ENCODE measurements around the gene SLC16A11. TPM values are rescaled to one million over a fixed set of nuclear protein-coding genes. Genes with fewer than 3 reads are reported as not detected.

Gene SLC16A11
- total and polyA plus RNA-seq, 2 donors (not counting 1 experiment from before 2014, with no cell fraction given): 0.17 TPM; not detected in 1

- Histone ChIP-seq H4K20me1 (ENCODE audit: control insufficient read depth, extremely low read depth, insufficient read depth, low read length) (no peaks in the 10 kb centered on the region), H3K4me1 (ENCODE audit: control insufficient read depth, extremely low read depth, insufficient read depth, low read length) (peaks cover 3% of the 10 kb centered on the region), H2AFZ (ENCODE audit: low read length) (no peak overlapping the region), H3K27me3 (ENCODE audit: control insufficient read depth, insufficient read depth, low read length) (peaks cover 18% of the 10 kb centered on the region), H3K4me2 (ENCODE audit: extremely low read depth, insufficient read depth, low read length) (no peak overlapping the region), H3K36me3 (ENCODE audit: control insufficient read depth, insufficient read depth, low read length) (no peaks in the 10 kb centered on the region), H3K79me2 (ENCODE audit: control insufficient read depth, insufficient read depth, low read length) (no peaks in the 10 kb centered on the region), H3K9me3 (ENCODE audit: control insufficient read depth, insufficient read depth, low read depth, low read length) (no peaks in the 10 kb centered on the region), H3K9ac (ENCODE audit: insufficient read depth, low read length) (no peak overlapping the region), H3K27ac (ENCODE audit: insufficient read depth, low read length) (no peak overlapping the region), H3K4me3 (replicated peaks in 1 of 4; ENCODE audit: control extremely low read depth in 1 of 4, insufficient read depth in 1 of 4, low read depth in 3 of 4, low read length in 4 of 4) (no peak overlapping the region)
- DNase-seq (ENCODE audit: low read depth in 2 of 2): no peak
- TF ChIP-seq CTCF (conservative IDR thresholded peaks at IDR 0.05 in 1 of 2, IDR thresholded peaks at IDR 0.05 in 1 of 2; ENCODE audit: low read depth in 1 of 2, low read length in 2 of 2) (no peak), EZH2 (IDR thresholded peaks at IDR 0.05; ENCODE audit: low read length, missing control alignments) (no peak)
Measured at GRCh38 chr17:7041607-7042500, 2.0 kb downstream of the SLC16A11 start.

- Histone ChIP-seq H3K27me3 (ENCODE audit: control insufficient read depth, insufficient read depth, low read length) (peaks cover 18% of the 10 kb centered on the region), H3K4me2 (ENCODE audit: extremely low read depth, insufficient read depth, low read length) (no peak overlapping the region), H3K36me3 (ENCODE audit: control insufficient read depth, insufficient read depth, low read length) (no peaks in the 10 kb centered on the region), H3K4me1 (ENCODE audit: control insufficient read depth, extremely low read depth, insufficient read depth, low read length) (peaks cover 7% of the 10 kb centered on the region), H3K79me2 (ENCODE audit: control insufficient read depth, insufficient read depth, low read length) (no peaks in the 10 kb centered on the region), H3K9ac (ENCODE audit: insufficient read depth, low read length) (no peak overlapping the region), H4K20me1 (ENCODE audit: control insufficient read depth, extremely low read depth, insufficient read depth, low read length) (no peaks in the 10 kb centered on the region), H2AFZ (ENCODE audit: low read length) (no peak overlapping the region), H3K9me3 (ENCODE audit: control insufficient read depth, insufficient read depth, low read depth, low read length) (no peaks in the 10 kb centered on the region), H3K27ac (ENCODE audit: insufficient read depth, low read length) (no peak overlapping the region), H3K4me3 (replicated peaks in 1 of 4; ENCODE audit: control extremely low read depth in 1 of 4, insufficient read depth in 1 of 4, low read depth in 3 of 4, low read length in 4 of 4) (no peak overlapping the region)
- no peak for TF ChIP-seq CTCF (conservative IDR thresholded peaks at IDR 0.05 in 1 of 2, IDR thresholded peaks at IDR 0.05 in 1 of 2; ENCODE audit: low read depth in 1 of 2, low read length in 2 of 2)
- no peak for TF ChIP-seq EZH2 (IDR thresholded peaks at IDR 0.05; ENCODE audit: low read length, missing control alignments)
- no peak for DNase-seq (ENCODE audit: low read depth in 2 of 2)
Measured at GRCh38 chr17:7039832-7040231, 4.1 kb downstream of the SLC16A11 start.

GRCh38 chr17:7038025-7038862, 5.6 kb downstream of the SLC16A11 start:
- DNase-seq (ENCODE audit: low read depth in 2 of 2): no peak
- peaks cover 5% of the 10 kb centered on the region for H3K4me1 ChIP-seq (ENCODE audit: control insufficient read depth, extremely low read depth, insufficient read depth, low read length)
- no peak overlapping the region for H3K27ac ChIP-seq (ENCODE audit: insufficient read depth, low read length)
- H3K27me3 ChIP-seq (ENCODE audit: control insufficient read depth, insufficient read depth, low read length): peaks cover 10% of the 10 kb centered on the region
- H3K9me3 ChIP-seq (ENCODE audit: control insufficient read depth, insufficient read depth, low read depth, low read length): no peaks in the 10 kb centered on the region
- H2AFZ ChIP-seq (ENCODE audit: low read length): no peak overlapping the region
- no peak overlapping the region for H3K9ac ChIP-seq (ENCODE audit: insufficient read depth, low read length)
- H4K20me1 ChIP-seq (ENCODE audit: control insufficient read depth, extremely low read depth, insufficient read depth, low read length): no peaks in the 10 kb centered on the region
- H3K79me2 ChIP-seq (ENCODE audit: control insufficient read depth, insufficient read depth, low read length): no peaks in the 10 kb centered on the region
- no peaks in the 10 kb centered on the region for H3K36me3 ChIP-seq (ENCODE audit: control insufficient read depth, insufficient read depth, low read length)
- TF ChIP-seq CTCF (conservative IDR thresholded peaks at IDR 0.05 in 1 of 2, IDR thresholded peaks at IDR 0.05 in 1 of 2; ENCODE audit: low read depth in 1 of 2, low read length in 2 of 2) (no peak), EZH2 (IDR thresholded peaks at IDR 0.05; ENCODE audit: low read length, missing control alignments) (no peak)
- H3K4me3 ChIP-seq (replicated peaks in 1 of 4; ENCODE audit: control extremely low read depth in 1 of 4, insufficient read depth in 1 of 4, low read depth in 3 of 4, low read length in 4 of 4): no peak overlapping the region
- no peak overlapping the region for H3K4me2 ChIP-seq (ENCODE audit: extremely low read depth, insufficient read depth, low read length)

Data from fibroblast of lung (primary cell).